Fibroblast of villous mesenchyme (primary cell): ENCODE results near the gene BCAR1. TPM values are rescaled to one million over a fixed set of nuclear protein-coding genes. Genes with fewer than 3 reads are reported as not detected.

Source experiments
- DNase-seq: peaks from one replicate; pipeline ENCODE4 v3.0.0-alpha.2; 2010; ENCODE audit warnings: low read depth
- H3K4me3 ChIP-seq: 2 replicates; pipeline ENCODE4 v1.5.1; 2011; ENCODE audit warnings: low read depth, mild to moderate bottlenecking, low read length
- CTCF ChIP-seq: IDR thresholded peaks from 2 replicates; pipeline ENCODE4 v1.5.1; 2012; ENCODE audit warnings: low read depth, mild to moderate bottlenecking, low read length; ENCODE audit not compliant: insufficient read depth
- total RNA-seq: library from RNA; depleted of rRNA; stranded (reverse); fragments of >200 nt; gene quantifications from 2 replicates; pipeline ENCODE4 v1.2.3, GENCODE V29; 2012

BCAR1 gene
- total RNA-seq, 1 donor = 87.2 TPM

GRCh38 chr16:75264999-75265910 lies 13.8 kb upstream of the BCAR1 start:
- TF ChIP-seq CTCF = no peak
- peak overlapping the region; percentile 96 for H3K4me3 ChIP-seq
- DNase-seq = no peak

GRCh38 chr16:75264457-75264998 lies 13.1 kb upstream of the BCAR1 start:
- peak overlapping the region; percentile 96 for H3K4me3 ChIP-seq
- DNase-seq = peak; percentile 65
- no peak for TF ChIP-seq CTCF

GRCh38 chr16:75263963-75264445 lies 12.6 kb upstream of the BCAR1 start:
- peak overlapping the region; percentile 96 for H3K4me3 ChIP-seq
- no peak for TF ChIP-seq CTCF
- DNase-seq = no peak

- TF ChIP-seq CTCF = no peak
- DNase-seq = no peak
These were observed 12.0 kb upstream of the BCAR1 start for GRCh38 chr16:75263291-75263962.

GRCh38 chr16:75262800-75263127 lies 11.3 kb upstream of the BCAR1 start:
- no peak overlapping the region for H3K4me3 ChIP-seq
- TF ChIP-seq CTCF = no peak
- DNase-seq = no peak

More at GRCh38 chr16:75263291-75263962, 12.0 kb upstream of the BCAR1 start:
- H3K4me3 ChIP-seq = peak overlapping the region; percentile 96

- H3K4me3 ChIP-seq = no peak overlapping the region
- no peak for DNase-seq
- TF ChIP-seq CTCF = no peak
These were observed 10.8 kb upstream of the BCAR1 start for GRCh38 chr16:75262104-75262799.
